HG03135 (cell line): ENCODE results near the gene IL2RG.

ENCODE experiments used
- ATAC-seq: cut with Tn5 transposase; IDR thresholded peaks from one replicate; pipeline ENCODE4 v1.9.1; 2021; ENCODE audit warnings: mild to moderate bottlenecking, moderate library complexity; ENCODE audit not compliant: unreplicated experiment

IL2RG gene

GRCh38 chrX:71111141-71111843 is at the start of gene IL2RG:
IL2RG (minus strand) TSS chrX:71111577; CDS start chrX:71111539, 38 bp downstream.
- ATAC-seq, result peak; percentile 85

DNA sequence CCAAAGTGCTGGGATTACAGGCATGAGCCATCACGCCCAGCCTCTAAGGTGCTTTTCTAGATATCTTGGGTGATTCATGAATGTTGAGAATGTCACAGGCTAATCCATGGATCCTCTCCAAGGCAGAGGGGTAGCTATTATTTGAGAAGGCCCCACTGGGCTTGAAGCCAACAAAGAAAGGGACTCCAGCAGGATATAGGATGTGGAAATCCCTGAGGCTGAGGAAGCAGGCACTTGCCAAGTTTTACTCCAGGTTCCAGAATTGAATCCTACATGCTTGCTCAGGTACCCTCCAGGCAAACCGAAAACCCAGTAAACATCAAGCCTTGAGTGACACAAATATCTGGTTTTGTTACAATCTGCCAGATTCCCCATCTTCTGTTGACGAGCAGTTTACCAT is 49.1 kb upstream of the IL2RG start:
- ATAC-seq, result no peak

DNA sequence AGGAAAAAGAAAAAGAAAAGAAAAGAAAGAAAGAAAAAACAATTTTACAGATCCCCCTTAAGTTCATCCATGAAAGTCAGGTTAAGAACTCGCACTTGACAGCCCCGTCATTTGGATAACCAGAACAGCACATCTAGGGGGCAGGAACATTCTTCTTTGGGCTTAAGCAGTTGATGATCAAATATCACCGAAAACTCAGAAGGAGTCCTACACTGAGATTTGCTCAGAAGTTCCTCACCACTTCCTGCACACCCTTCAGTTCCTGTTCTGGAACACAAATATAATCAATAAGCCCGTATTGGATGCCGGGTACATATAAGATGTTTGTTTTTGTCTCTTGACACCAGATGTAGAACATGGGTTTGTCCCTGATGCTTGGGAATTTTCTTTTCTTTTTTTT is 48.0 kb upstream of the IL2RG start:
- no peak for ATAC-seq

DNA sequence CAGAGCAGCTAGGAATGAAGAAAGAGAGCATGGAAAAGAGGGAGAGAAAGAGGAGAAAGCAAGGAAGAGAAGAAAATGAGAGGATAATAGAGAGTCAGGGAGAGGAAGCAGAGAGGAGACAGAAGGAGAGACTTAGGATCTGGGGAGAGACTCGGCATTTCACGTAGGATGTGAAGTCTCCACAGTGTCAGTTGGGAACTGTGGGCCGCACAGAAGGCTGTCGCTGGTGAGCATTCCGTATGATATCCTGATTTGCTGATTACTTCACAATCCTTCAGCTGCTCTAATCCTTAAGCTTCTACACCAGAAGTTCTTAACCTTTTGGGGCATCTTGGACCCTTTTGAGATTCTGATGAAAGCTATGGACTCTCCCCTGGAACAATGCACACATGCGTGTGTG is 47.2 kb upstream of the IL2RG start:
- ATAC-seq, result no peak

- ATAC-seq, result no peak
Observed at GRCh38 chrX:71154641-71155040, 43.3 kb upstream of the IL2RG start.

DNA sequence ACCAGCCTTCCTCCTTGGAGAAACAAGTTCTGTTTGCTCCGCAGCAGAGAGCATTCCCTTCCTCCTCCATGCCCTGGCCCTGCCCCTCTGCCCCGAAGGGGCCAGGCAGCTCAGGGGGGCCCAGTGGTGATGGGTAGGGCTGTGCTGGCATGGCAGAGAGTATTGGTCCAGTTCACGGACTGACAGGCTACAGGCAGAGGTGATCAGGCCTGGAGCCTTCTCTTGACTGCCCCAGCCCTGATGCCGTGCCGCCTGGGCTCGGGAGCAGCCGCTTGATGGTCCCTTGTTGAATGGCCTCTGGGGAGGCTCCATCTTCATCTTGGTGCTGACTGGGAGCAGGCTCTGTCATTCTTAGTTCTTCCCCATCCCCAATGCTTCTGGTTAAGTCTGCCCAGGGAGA is 42.8 kb upstream of the IL2RG start:
- ATAC-seq, result no peak

GRCh38 chrX:71151366-71151765 is 40.0 kb upstream of the IL2RG start:
- ATAC-seq, result no peak

GRCh38 chrX:71148278-71148663 is 36.9 kb upstream of the IL2RG start:
- ATAC-seq, result no peak

DNA sequence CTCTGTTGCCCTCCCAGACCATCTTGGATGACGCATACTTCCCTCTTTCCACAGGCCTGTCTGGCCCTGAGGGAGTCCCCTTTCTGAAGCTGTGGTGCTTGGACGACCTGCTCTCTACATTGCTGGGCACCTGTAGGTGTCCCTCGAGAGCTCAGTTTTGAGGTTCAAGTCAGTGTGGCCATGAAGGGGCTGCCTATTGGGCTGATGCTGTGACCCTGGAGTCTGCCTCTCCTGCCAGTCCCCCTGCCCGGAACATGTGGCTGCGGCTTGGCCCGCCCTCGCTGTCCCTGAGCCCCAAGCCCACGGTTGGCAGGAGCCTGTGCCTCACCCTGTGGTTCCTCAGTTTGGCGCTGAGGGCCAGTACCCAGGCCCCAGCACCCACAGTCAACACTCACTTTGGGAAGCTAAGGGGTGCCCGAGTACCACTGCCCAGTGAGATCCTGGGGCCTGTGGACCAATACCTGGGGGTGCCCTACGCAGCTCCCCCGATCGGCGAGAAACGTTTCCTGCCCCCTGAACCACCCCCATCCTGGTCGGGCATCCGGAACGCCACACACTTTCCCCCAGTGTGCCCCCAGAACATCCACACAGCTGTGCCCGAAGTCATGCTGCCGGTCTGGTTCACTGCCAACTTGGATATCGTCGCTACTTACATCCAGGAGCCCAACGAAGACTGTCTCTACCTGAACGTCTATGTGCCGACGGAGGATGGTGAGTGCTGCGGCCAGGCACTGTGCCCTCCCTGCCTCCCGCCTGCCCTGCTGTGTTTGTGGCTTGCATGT is 36.3 kb upstream of the IL2RG start:
- ATAC-seq, result no peak

DNA sequence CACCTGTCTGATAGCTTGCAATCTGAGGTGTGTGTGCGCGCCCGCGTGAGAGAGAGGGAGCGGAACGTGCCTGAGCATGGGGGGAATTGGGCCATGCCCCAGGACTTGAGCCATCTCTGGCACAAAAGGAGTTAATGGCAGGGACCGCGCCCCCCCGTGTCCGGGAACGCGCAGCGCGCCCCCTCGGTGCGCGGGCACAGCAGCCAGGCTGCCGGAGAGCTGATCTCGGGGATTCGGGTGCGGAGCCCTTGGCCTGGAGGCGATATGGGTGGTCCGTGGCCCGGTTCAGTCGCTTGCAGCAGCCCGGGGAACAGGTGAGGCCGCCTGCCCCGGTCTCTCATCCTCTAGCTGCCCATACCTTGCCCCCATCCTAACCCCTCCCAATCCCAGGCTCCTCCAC is 33.3 kb upstream of the IL2RG start, which contains the start of gene NLGN3:
Gene NLGN3 (plus strand): TSS at position 191 of the 400 bp plus-strand sequence. CDS start 2,909 bp downstream, outside the sequence.
- ATAC-seq, result no peak

- ATAC-seq, result no peak
Observed at GRCh38 chrX:71143508-71143907, 32.1 kb upstream of the IL2RG start.

DNA sequence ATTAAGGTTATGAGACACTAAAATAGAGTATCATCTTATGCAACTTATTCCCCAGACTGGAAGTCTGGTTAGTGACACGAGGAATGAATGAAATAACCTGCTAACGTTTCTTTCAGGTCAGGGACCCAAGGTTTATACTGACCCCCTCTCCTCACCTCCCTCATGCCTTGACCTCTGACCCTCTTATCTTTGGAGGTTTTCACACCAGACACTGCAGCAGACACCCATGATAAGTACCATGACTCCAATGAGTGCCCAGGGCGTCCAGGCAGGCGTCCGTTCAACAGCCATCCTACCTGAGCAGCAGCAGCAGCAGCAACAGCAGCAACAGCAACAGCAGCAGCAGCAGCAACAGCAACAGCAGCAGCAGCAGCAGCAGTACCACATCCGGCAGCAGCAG is 29.1 kb upstream of the IL2RG start:
- no peak for ATAC-seq

DNA sequence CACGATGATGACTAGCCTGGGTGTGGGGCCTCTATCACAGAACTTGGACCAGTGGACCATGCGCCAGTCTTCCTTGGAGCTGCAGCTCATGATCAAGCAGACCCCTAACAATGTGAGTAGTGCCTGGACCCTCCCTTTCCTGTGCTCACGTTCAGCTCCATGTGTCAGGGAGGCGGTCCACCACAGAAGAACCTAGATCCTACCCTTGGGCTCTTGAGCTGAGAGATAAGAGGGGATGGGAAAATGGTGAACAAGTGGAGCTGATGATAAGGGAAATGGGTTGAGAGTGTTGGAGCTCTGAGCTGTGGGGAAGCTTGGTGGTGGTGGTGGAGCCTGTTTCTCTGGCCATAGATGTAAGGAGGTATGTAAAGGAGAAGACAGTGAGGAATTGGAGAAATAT is 20.1 kb upstream of the IL2RG start:
- ATAC-seq, result no peak

DNA sequence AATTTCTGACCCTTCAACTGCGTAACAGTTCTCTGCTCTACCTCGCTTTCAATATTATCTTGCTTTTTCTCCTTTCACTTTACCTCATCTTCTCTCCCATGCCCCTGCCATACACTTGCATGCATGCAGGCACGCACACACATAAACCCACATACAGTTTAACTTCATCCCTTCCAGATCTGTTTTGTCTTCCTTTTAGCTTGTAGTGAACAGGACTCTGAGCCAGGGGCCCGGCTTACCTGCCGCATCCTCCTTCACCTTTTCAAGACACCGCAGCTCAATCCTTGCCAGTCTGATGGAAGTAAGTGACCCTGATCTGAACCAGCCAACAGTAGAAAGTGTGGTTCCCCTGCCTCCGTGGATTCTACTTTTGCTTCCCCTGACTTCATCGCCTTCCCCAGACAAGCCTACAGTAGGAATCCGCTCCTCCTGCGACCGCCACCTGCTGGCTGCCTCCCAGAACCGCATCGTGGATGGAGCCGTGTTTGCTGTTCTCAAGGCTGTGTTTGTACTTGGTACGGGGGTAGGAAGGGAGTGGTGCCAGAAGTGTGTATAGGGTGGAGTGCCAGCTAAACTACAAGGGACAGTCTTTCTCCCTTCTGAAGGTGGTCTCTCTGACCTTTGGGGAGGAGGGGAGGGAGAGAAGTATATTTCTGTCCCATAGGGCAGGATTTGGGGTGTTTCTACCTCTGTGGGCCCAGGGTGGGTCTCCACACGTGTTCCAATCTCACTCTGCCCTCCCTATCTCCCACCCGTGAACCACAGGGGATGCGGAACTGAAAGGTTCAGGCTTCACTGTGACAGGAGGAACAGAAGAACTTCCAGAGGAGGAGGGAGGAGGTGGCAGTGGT is 17.8 kb upstream of the IL2RG start:
- ATAC-seq, result no peak

DNA sequence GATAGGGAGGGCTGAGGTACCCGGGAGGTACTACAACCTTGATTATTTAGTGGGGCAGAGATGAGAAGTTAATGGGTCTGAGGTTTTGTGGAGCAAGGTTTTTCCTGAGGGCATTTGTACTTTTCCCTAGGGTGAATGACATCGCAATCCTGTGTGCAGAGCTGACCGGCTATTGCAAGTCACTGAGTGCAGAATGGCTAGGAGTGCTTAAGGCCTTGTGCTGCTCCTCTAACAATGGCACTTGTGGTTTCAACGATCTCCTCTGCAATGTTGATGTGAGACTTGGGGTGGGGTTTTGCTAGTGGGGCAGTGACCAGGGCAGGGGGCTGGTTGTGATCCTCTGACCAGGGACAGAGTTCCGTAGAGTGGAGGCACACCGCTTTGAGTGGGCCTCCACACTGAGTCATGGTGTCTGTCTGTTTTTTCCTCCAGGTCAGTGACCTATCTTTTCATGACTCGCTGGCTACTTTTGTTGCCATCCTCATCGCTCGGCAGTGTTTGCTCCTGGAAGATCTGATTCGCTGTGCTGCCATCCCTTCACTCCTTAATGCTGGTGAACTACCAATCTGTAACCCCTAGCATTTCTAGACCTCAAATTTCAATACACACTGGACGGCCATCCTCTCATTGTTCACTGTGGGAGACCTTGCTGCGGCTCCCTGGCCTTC is 16.9 kb upstream of the IL2RG start:
- ATAC-seq, result no peak

- ATAC-seq, result no peak
Observed at GRCh38 chrX:71118985-71119535, 7.7 kb upstream of the IL2RG start.

DNA sequence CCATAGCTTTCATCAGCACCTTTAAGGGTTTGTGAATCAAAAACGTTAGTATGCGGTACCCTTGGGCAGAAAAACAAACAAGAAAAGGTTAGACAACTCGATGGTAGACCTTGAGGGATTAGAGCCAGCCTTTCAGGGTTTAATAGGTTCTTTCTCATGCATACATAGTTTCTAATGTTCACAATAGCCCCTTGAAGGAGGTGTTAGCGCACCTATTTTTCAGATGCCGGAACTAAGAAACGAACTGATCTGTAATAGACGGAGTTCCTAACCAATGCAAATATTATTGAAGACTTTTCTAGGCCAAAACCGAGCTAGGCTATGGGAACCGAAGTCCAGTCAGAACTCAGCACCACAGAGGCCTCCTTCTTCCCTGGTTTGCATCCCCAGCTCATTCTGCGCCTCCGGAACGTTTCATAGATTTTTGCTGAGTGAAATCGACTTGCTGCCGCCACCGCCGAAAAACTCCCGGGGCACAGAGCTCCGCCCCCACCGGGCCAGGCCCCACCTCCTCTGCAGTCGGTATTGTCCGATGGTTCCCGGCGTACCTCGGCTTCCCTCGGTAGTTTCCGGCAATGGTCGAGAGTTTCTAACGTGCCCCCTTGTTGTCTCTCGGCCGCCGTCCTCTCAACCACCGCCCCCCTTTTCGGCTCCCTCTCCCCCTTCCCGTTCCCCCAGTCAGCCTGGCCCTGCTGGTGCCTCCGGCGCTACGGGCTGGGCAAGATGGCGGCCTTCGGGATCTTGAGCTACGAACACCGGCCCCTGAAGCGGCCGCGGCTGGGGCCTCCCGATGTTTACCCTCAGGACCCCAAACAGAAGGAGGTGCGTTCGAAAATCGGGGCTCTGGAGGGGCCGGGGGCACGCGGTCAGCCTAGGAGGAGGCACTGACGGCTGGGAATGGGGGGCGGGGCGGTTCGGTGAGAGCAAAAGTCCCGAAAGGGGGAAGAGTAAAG is 6.9 kb upstream of the IL2RG start, which contains the start of gene MED12:
Gene MED12 (plus strand): TSS at position 565 of the 953 bp plus-strand sequence. CDS start 159 bp downstream, at position 724.
- peak; percentile 87 for ATAC-seq

GRCh38 chrX:71117358-71117757 is 6.0 kb upstream of the IL2RG start:
- ATAC-seq, result no peak

GRCh38 chrX:71111921-71112431 is 599 bp upstream of the IL2RG start:
- ATAC-seq, result peak; percentile 9
